Measurements from ENCODE around the gene VPS4A.

DNA sequence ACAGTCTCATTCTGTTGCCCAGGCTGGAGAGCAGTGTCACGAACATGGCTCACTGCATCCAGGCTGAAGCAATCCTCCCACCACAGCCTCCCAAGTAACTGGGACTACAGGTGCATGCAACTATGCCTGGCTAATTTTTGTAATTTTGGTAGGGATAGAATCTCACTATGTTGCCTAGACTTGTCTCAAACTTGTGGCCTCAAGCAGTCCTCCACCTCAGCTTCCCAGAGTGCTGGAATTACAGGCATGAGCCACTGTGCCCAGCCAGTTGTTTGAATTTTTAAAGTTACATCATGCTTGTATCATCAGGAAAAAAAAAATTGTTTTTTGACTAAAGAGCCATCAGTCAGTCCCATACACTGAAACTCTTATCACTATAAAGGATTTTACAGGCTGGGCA, 17.1 kb upstream of the VPS4A start:
- TF ChIP-seq, protein P1, sequence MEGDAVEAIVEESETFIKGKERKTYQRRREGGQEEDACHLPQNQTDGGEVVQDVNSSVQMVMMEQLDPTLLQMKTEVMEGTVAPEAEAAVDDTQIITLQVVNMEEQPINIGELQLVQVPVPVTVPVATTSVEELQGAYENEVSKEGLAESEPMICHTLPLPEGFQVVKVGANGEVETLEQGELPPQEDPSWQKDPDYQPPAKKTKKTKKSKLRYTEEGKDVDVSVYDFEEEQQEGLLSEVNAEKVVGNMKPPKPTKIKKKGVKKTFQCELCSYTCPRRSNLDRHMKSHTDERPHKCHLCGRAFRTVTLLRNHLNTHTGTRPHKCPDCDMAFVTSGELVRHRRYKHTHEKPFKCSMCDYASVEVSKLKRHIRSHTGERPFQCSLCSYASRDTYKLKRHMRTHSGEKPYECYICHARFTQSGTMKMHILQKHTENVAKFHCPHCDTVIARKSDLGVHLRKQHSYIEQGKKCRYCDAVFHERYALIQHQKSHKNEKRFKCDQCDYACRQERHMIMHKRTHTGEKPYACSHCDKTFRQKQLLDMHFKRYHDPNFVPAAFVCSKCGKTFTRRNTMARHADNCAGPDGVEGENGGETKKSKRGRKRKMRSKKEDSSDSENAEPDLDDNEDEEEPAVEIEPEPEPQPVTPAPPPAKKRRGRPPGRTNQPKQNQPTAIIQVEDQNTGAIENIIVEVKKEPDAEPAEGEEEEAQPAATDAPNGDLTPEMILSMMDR (IDR thresholded peaks at IDR 0.05) = no peak
- no peak for TF ChIP-seq POLR2AphosphoS5 (IDR thresholded peaks at IDR 0.05; ENCODE audit: low read depth, low read length)
- TF ChIP-seq SIN3A (IDR thresholded peaks at IDR 0.05; ENCODE audit: borderline replicate concordance, insufficient read depth, low read depth, low read length) = no peak
